Adrenal gland (tissue), 5 donors: ENCODE results near the gene WDR91.

Experiments used
- CTCF ChIP-seq, 6 experiments: fragments of 450-650 bp in 4 of 6; fragments of 200-600 bp in 2 of 6; sonication (generic) in 1 of 6; IDR thresholded peaks; 1 replicate in 5 of 6; 2 replicates in 1 of 6; pipeline versions ENCODE4 v1.5.1 to v1.8.0; 2016 to 2021; ENCODE audit warnings: antibody characterized with exemption in 6 of 6, mild to moderate bottlenecking in 2 of 6, moderate library complexity in 1 of 6
- POLR2A ChIP-seq, 2 donors: fragments of 450-650 bp; IDR thresholded peaks; one replicate each; pipeline ENCODE4 v1.6.1; 2017; ENCODE audit warnings: antibody characterized with exemption in 2 of 2, mild to moderate bottlenecking in 2 of 2, moderate library complexity in 1 of 2
- donor health status: DM: no; HTN: no; CAD: no.

- no peak for TF ChIP-seq CTCF (IDR thresholded peaks at IDR 0.05)
- no peak for TF ChIP-seq POLR2A (IDR thresholded peaks at IDR 0.05)
Measured at GRCh38 chr7:135184254-135184841, 27.0 kb downstream of the WDR91 start.
